ENCODE measurements around the gene TMEM161A. TPM values are rescaled to one million over a fixed set of nuclear protein-coding genes. Genes with fewer than 3 reads are reported as not detected.

The TMEM161A gene
- polyA plus RNA-seq, 1 donor from 2014 or later, result 19.5 TPM

DNA sequence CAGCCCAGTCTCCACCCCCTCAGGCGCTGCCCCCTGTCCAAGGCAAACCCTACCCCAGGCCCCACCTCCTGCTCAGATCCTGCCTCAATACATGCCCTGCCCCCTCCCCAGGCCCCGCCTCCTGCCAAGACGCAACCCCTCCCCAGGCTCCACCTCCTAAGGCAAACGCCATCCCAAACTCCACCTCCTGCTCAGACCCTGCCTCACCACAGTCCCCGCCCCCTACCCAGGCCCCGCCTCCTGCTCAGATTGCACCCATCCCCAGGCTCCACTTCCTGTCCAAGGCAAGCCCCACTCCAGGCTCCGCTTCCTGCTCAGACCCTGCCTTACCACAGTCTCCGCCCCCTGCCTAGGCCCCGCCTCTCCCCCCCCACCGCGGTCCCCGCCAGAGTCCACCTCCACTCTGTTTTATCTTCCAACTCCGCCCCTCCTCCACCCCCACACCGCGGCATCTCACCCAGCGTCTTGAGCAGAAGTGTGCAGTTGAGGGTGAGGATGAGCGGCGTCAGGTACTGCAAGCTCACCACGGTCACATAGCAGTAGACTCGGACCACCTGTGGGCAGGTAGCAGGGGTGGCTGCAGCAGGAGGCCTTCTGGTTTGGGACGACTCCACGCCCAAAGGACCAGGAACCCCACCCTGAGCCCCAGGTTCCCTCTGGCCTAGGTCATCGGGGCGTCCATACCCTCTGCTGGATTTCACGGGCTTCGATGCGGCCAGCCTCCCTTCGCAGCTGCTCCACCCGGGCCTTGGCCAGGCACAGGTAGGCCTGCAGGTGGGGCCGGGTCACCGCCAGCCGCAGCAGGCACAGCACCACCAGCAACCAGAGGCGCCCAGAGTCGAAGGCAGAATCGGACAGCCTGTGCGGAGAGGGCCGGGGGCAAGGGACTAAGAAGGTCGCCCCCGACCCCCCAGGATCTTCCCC, 17.7 kb downstream of the TMEM161A start:
- Histone ChIP-seq H4K20me1 (ENCODE audit: insufficient read depth) (no peaks in the 10 kb centered on the region), H2AFZ (ENCODE audit: low read depth, low read length) (no peak overlapping the region), H3K79me2 (replicated peaks; ENCODE audit: insufficient read depth, low read length) (no peaks in the 10 kb centered on the region), H3K36me3 (ENCODE audit: insufficient read depth, low read length) (no peaks in the 10 kb centered on the region), H3K27me3 (ENCODE audit: insufficient read depth, low read depth, low read length) (no peaks in the 10 kb centered on the region), H3K9ac (ENCODE audit: low read length) (no peak overlapping the region), H3K4me3 (ENCODE audit: low read length) (no peak overlapping the region), H3K9me3 (ENCODE audit: low read length) (no peaks in the 10 kb centered on the region), H3K4me2 (ENCODE audit: low read length) (no peak overlapping the region), H3K9me2 (ENCODE audit: insufficient read depth, low read length) (no peaks in the 10 kb centered on the region), H3F3A (ENCODE audit: insufficient read depth, low read length, poor library complexity, severe bottlenecking) (no peaks in the 10 kb centered on the region), H3K27ac (ENCODE audit: low read length) (no peak overlapping the region)
- TF ChIP-seq SMC3 (conservative IDR thresholded peaks at IDR 0.05; ENCODE audit: poor library complexity) (no peak), POLR2AphosphoS5 (IDR thresholded peaks at IDR 0.05) (no peak), EP300 (conservative IDR thresholded peaks at IDR 0.05; ENCODE audit: poor library complexity, severe bottlenecking) (no peak), EZH2 (IDR thresholded peaks at IDR 0.05; ENCODE audit: borderline replicate concordance, insufficient read depth, low read length, poor library complexity, severe bottlenecking) (no peak), TAF1 (IDR thresholded peaks at IDR 0.05; ENCODE audit: low read depth) (no peak), RAD21 (conservative IDR thresholded peaks at IDR 0.05) (no peak), MXI1 (conservative IDR thresholded peaks at IDR 0.05; ENCODE audit: poor library complexity, severe bottlenecking) (no peak)
- TF ChIP-seq, protein P1, sequence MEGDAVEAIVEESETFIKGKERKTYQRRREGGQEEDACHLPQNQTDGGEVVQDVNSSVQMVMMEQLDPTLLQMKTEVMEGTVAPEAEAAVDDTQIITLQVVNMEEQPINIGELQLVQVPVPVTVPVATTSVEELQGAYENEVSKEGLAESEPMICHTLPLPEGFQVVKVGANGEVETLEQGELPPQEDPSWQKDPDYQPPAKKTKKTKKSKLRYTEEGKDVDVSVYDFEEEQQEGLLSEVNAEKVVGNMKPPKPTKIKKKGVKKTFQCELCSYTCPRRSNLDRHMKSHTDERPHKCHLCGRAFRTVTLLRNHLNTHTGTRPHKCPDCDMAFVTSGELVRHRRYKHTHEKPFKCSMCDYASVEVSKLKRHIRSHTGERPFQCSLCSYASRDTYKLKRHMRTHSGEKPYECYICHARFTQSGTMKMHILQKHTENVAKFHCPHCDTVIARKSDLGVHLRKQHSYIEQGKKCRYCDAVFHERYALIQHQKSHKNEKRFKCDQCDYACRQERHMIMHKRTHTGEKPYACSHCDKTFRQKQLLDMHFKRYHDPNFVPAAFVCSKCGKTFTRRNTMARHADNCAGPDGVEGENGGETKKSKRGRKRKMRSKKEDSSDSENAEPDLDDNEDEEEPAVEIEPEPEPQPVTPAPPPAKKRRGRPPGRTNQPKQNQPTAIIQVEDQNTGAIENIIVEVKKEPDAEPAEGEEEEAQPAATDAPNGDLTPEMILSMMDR (IDR thresholded peaks at IDR 0.05; ENCODE audit: poor library complexity, severe bottlenecking), result no peak
- TF ChIP-seq, protein P2, sequence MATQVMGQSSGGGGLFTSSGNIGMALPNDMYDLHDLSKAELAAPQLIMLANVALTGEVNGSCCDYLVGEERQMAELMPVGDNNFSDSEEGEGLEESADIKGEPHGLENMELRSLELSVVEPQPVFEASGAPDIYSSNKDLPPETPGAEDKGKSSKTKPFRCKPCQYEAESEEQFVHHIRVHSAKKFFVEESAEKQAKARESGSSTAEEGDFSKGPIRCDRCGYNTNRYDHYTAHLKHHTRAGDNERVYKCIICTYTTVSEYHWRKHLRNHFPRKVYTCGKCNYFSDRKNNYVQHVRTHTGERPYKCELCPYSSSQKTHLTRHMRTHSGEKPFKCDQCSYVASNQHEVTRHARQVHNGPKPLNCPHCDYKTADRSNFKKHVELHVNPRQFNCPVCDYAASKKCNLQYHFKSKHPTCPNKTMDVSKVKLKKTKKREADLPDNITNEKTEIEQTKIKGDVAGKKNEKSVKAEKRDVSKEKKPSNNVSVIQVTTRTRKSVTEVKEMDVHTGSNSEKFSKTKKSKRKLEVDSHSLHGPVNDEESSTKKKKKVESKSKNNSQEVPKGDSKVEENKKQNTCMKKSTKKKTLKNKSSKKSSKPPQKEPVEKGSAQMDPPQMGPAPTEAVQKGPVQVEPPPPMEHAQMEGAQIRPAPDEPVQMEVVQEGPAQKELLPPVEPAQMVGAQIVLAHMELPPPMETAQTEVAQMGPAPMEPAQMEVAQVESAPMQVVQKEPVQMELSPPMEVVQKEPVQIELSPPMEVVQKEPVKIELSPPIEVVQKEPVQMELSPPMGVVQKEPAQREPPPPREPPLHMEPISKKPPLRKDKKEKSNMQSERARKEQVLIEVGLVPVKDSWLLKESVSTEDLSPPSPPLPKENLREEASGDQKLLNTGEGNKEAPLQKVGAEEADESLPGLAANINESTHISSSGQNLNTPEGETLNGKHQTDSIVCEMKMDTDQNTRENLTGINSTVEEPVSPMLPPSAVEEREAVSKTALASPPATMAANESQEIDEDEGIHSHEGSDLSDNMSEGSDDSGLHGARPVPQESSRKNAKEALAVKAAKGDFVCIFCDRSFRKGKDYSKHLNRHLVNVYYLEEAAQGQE (IDR thresholded peaks at IDR 0.05; ENCODE audit: borderline replicate concordance), result no peak

DNA sequence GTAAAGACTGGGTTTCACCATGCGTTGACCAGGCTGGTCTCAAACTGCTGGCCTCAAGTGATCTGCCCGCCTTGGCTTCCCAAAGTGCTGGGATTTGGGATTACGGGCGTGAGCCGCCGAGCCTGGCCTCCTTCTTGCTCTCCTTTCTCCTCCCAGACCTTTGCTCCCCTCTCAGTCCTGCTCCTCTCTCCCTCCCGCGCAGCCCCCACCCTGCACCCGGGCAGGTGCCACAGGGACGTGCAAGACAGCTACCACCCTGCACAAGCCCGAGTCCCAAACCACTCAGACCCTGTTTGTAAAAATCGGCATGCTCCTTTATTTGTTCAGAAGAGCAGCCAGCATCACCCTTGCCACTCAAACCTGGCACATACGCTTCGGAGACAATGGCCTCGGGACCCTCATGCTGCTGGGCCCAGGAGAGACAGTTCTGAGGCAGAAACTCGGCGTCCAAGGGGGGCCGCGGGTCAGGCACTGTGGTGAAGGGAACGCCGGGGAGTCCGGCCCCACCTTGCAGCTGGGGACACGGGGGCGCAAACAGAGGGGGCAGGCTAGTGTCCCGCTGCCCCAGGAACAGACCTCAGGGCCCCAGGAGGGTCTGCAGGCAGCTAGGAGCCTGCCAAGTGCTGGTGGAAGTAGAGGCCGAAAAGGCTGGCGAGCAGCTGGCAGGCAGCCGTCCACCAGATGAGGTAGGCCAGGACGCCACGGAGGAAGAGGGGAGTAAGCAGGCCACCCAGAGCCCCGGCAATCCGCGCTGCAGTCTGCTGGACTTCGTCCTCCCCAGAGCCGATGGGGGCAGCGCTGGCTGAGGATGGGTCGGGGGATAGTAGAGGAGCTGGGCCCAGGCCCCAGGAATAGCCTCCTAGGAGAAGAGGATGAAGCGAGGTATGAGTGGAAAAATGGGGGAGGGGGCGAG, 18.7 kb downstream of the TMEM161A start:
- no peaks in the 10 kb centered on the region for H3F3A ChIP-seq (ENCODE audit: insufficient read depth, low read length, poor library complexity, severe bottlenecking)
- H4K20me1 ChIP-seq (ENCODE audit: insufficient read depth), result no peaks in the 10 kb centered on the region
- TF ChIP-seq EZH2 (IDR thresholded peaks at IDR 0.05; ENCODE audit: borderline replicate concordance, insufficient read depth, low read length, poor library complexity, severe bottlenecking), result no peak
- no peak for TF ChIP-seq MXI1 (conservative IDR thresholded peaks at IDR 0.05; ENCODE audit: poor library complexity, severe bottlenecking)
- TF ChIP-seq RAD21 (conservative IDR thresholded peaks at IDR 0.05), result no peak
- no peak for TF ChIP-seq TAF1 (IDR thresholded peaks at IDR 0.05; ENCODE audit: low read depth)
- no peak for TF ChIP-seq SMC3 (conservative IDR thresholded peaks at IDR 0.05; ENCODE audit: poor library complexity)
- no peak for TF ChIP-seq POLR2AphosphoS5 (IDR thresholded peaks at IDR 0.05)
- TF ChIP-seq EP300 (conservative IDR thresholded peaks at IDR 0.05; ENCODE audit: poor library complexity, severe bottlenecking), result no peak
- H3K36me3 ChIP-seq (ENCODE audit: insufficient read depth, low read length), result no peaks in the 10 kb centered on the region
- H3K9me2 ChIP-seq (ENCODE audit: insufficient read depth, low read length), result no peaks in the 10 kb centered on the region
- no peaks in the 10 kb centered on the region for H3K27me3 ChIP-seq (ENCODE audit: insufficient read depth, low read depth, low read length)
- no peak overlapping the region for H3K27ac ChIP-seq (ENCODE audit: low read length)
- H3K79me2 ChIP-seq (replicated peaks; ENCODE audit: insufficient read depth, low read length), result no peaks in the 10 kb centered on the region
- H3K9ac ChIP-seq (ENCODE audit: low read length), result no peak overlapping the region
- no peaks in the 10 kb centered on the region for H3K9me3 ChIP-seq (ENCODE audit: low read length)
- H3K4me2 ChIP-seq (ENCODE audit: low read length), result no peak overlapping the region
- H2AFZ ChIP-seq (ENCODE audit: low read depth, low read length), result no peak overlapping the region
- H3K4me3 ChIP-seq (ENCODE audit: low read length), result no peak overlapping the region

Measured in neural cell (in vitro differentiated cells).